Activated B cell treated with CpG ODN at 0.5 μM for 24 hours (primary cell): ENCODE measurements around the gene RAB11FIP2. TPM values are rescaled to one million over a fixed set of nuclear protein-coding genes. Genes with fewer than 3 reads are reported as not detected.

Source experiments
- ATAC-seq: fragments of 200-7000 bp; cut with Tn5 transposase; one replicate; pipeline ENCODE4 v1.10.0; 2021; ENCODE audit warnings: low read depth, mild to moderate bottlenecking, moderate library complexity
- CTCF ChIA-PET: fragments of 350-600 bp; sonication (Branson Sonifier 250); formaldehyde crosslinking; loops from one replicate; lab custom pipeline; 2021; ENCODE audit warnings: antibody characterized with exemption; lab: Charles Lee
- POLR2A ChIA-PET: fragments of 350-600 bp; sonication (Branson Sonifier 250); formaldehyde crosslinking; loops from one replicate; lab custom pipeline; 2021; ENCODE audit warnings: antibody characterized with exemption; lab: Charles Lee
- DNase-seq: peaks from one replicate; pipeline ENCODE4 v3.0.0; 2022
- H3K27ac Mint-ChIP-seq: one replicate; pipeline ENCODE4 v1.8.0; 2020; ENCODE audit warnings: mixed read lengths
- H3K27me3 Mint-ChIP-seq: one replicate; pipeline ENCODE4 v1.8.0; 2021; ENCODE audit warnings: mixed read lengths
- H3K36me3 Mint-ChIP-seq: one replicate; pipeline ENCODE4 v1.8.0; 2021; ENCODE audit warnings: low read depth, mixed read lengths
- H3K4me1 Mint-ChIP-seq: one replicate; pipeline ENCODE4 v1.8.0; 2021; ENCODE audit warnings: mixed read lengths
- H3K4me3 Mint-ChIP-seq: one replicate; pipeline ENCODE4 v1.8.0; 2020; ENCODE audit warnings: mild to moderate bottlenecking, mixed read lengths
- H3K9me3 Mint-ChIP-seq: one replicate; pipeline ENCODE4 v1.8.0; 2020; ENCODE audit warnings: mixed read lengths
- intact Hi-C: fragments of 100-400 bp; cut with micrococcal nuclease; formaldehyde crosslinking; loops from one replicate; pipeline ENCODE4 v1.15.1; 2024
- total RNA-seq: library from RNA; stranded (reverse); gene quantifications from 2 replicates; pipeline ENCODE4 v1.2.3, GENCODE V29; 2022
- TF ChIP-seq, protein P1 (sequence below): fragments of 200-600 bp; IDR thresholded peaks from one replicate; pipeline ENCODE4 v1.8.0; 2022; ENCODE audit warnings: antibody characterized with exemption, mild to moderate bottlenecking

RAB11FIP2 gene
- total RNA-seq, 1 donor from 2014 or later: 33.2 TPM

DNA sequence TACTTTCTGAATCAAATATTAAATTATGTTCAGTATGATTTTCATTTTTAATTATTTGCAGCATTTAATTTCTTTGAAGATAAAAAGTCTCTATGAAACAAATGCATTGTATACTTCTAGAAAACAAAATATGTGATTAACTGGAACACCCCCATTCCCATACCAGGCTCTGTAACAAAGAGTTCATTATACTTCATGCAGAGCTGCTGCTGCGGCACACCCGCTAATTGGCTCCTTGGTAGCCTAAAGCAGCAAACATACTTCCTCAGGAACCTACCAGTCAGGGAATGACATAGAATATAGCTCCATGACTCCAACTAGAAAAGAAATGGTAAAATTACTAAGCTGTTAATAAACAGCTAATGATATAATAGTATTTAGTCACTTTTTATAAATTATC, 19.3 kb downstream of the RAB11FIP2 start:
- Mint-ChIP-seq H3K27me3 (no peaks in the 10 kb centered on the region), H3K9me3 (no peaks in the 10 kb centered on the region), H3K27ac (no peak overlapping the region), H3K4me3 (no peak overlapping the region), H3K36me3 (peaks cover 12% of the 10 kb centered on the region), H3K4me1 (no peaks in the 10 kb centered on the region)
- CTCF ChIA-PET: no interaction called here
- ATAC-seq: no peak
- intact Hi-C loops: no loop called here
- POLR2A ChIA-PET: no interaction called here
- no peak for DNase-seq
- TF ChIP-seq, protein P1, sequence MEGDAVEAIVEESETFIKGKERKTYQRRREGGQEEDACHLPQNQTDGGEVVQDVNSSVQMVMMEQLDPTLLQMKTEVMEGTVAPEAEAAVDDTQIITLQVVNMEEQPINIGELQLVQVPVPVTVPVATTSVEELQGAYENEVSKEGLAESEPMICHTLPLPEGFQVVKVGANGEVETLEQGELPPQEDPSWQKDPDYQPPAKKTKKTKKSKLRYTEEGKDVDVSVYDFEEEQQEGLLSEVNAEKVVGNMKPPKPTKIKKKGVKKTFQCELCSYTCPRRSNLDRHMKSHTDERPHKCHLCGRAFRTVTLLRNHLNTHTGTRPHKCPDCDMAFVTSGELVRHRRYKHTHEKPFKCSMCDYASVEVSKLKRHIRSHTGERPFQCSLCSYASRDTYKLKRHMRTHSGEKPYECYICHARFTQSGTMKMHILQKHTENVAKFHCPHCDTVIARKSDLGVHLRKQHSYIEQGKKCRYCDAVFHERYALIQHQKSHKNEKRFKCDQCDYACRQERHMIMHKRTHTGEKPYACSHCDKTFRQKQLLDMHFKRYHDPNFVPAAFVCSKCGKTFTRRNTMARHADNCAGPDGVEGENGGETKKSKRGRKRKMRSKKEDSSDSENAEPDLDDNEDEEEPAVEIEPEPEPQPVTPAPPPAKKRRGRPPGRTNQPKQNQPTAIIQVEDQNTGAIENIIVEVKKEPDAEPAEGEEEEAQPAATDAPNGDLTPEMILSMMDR: no peak

DNA sequence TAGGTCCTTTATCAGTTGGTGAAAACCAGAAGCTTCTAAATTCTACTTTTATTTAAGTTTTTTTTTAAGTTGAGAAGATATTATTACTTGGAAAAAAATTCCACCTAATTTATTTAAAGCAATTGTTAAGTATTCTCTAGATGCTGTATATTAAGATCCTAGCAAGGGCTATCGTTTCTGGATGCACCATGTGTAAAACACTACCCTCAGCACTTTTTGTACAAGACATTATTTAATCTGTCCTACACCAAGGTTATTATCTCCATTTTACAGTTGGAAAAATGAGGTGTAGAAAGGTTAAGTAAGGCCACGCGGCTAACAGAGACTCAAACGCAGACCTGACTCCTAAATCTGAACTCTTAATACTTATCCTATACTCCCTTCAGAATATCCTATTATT, 19.8 kb downstream of the RAB11FIP2 start:
- CTCF ChIA-PET: no interaction called here
- intact Hi-C loops: no loop called here
- H3K36me3 Mint-ChIP-seq: peaks cover 10% of the 10 kb centered on the region

DNA sequence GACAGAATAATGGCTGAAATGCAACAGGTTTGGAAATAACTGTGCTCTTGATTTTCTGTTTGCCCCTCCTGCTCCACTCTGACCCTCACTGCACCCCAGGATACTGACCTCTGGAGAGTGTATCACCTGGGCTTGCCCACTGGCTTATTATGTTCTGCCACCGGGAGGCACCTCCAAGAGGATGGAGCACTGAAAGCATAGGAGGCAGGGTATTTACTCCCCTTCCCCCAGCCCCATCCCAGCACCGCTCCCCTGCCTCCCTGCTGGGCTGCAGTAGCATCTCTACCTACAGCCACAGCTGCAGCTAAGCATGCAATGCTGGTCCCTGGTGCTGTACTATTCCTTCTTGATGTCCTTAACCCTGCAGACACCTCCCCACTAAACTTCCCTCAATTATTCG, 26.4 kb downstream of the RAB11FIP2 start:
- ChIA-PET CTCF (no interaction called here), POLR2A (no interaction called here)
- Mint-ChIP-seq H3K27ac (no peak overlapping the region), H3K4me1 (no peaks in the 10 kb centered on the region), H3K36me3 (peaks cover 19% of the 10 kb centered on the region), H3K27me3 (no peaks in the 10 kb centered on the region), H3K4me3 (no peak overlapping the region), H3K9me3 (no peaks in the 10 kb centered on the region)
- TF ChIP-seq, protein P1: no peak
- no peak for DNase-seq
- no peak for ATAC-seq
- intact Hi-C loops: no loop called here

More for the DNA sequence above, 19.8 kb downstream of the RAB11FIP2 start:
- no peak for DNase-seq
- Mint-ChIP-seq H3K9me3 (no peaks in the 10 kb centered on the region), H3K27ac (no peak overlapping the region), H3K4me3 (no peak overlapping the region), H3K4me1 (no peaks in the 10 kb centered on the region), H3K27me3 (no peaks in the 10 kb centered on the region)
- TF ChIP-seq, protein P1: no peak
- POLR2A ChIA-PET: no interaction called here
- ATAC-seq: no peak

DNA sequence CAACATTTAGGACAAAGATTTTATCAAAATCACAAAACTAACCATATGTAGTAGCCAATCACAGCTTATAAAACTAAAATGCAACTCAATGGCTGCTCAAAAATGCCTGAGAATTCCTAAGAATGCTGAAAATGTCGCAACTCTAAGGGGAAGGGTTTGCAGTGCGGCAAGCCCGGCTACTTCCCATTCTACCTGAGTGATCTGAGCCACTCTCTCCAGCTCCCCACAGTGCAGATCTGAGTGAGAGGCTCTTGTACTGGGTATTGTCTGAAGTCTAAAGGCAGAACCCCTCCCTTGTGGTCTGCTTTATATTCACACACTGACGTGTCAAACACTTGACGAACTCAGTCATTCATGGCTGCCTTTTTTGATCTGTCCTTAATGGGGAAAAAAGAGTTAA, 28.9 kb downstream of the RAB11FIP2 start:
- CTCF ChIA-PET: no interaction called here
- TF ChIP-seq, protein P1: no peak
- intact Hi-C loops: no loop called here
- Mint-ChIP-seq H3K4me3 (no peak overlapping the region), H3K36me3 (peaks cover 34% of the 10 kb centered on the region), H3K27me3 (no peaks in the 10 kb centered on the region), H3K4me1 (no peaks in the 10 kb centered on the region), H3K27ac (no peak overlapping the region), H3K9me3 (no peaks in the 10 kb centered on the region)
- no peak for ATAC-seq
- POLR2A ChIA-PET: no interaction called here
- no peak for DNase-seq

DNA sequence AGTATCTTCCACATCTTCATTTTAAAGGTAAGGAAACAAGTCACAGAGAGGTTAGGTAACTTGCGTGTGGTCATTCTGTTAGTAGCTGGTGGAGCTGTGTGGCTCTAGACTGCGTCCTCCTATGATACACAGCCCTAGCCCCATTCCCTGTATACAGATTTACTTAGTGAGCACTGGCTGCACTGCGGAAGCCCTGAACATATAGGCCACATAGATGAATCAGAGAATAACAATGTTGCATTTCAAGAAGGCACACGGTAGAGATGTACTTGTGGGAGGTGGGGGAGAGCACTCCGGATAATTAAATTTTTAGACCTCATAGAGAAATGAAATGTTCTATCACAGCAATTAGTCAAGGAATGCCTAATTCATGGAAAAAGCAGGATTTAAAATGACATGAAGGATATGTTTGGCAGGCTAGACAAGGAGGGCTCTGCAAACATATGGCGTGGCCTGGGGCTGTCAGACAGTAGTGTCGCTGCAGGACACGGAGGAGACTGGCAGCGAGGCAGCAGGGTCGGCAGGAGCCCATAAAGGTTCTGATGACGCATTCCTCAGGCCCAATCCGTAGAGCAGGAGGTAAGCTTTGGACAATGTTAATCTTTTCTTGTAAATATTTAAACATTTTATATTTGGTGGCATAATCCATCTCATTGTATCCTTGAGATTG, 29.5 kb downstream of the RAB11FIP2 start:
- H3K27ac Mint-ChIP-seq: no peak overlapping the region
- H3K36me3 Mint-ChIP-seq: peaks cover 34% of the 10 kb centered on the region
- no peak overlapping the region for H3K4me3 Mint-ChIP-seq

More for the DNA sequence above, 29.5 kb downstream of the RAB11FIP2 start:
- Mint-ChIP-seq H3K9me3 (no peaks in the 10 kb centered on the region), H3K27me3 (no peaks in the 10 kb centered on the region), H3K4me1 (no peaks in the 10 kb centered on the region)
- ATAC-seq (no peak), DNase-seq (no peak)
- intact Hi-C loops: no loop called here
- TF ChIP-seq, protein P1: no peak
- POLR2A ChIA-PET: no interaction called here
- CTCF ChIA-PET: no interaction called here
